H1 (cell line): ENCODE results near the gene OTC. TPM values are rescaled to one million over a fixed set of nuclear protein-coding genes. Genes with fewer than 3 reads are reported as not detected.

Source experiments
- CTCF ChIA-PET: fragments of 300-600 bp; sonication (Branson Sonifier 250); formaldehyde crosslinking; loops from one replicate; lab custom pipeline; 2021; ENCODE audit not compliant: partially characterized antibody; lab: Charles Lee
- POLR2A ChIA-PET: fragments of 300-600 bp; sonication (Branson Sonifier 250); formaldehyde crosslinking; loops from one replicate; lab custom pipeline; 2021; ENCODE audit warnings: inconsistent platforms; ENCODE audit not compliant: partially characterized antibody; lab: Charles Lee
- DNase-seq, 2 experiments: peaks; one replicate each; pipeline versions ENCODE4 v3.0.0 to v3.0.0-alpha.2; 2010 to 2022; ENCODE audit warnings: low spot score in 2 of 2, low read depth in 1 of 2, mixed read lengths in 1 of 2
- FAIRE-seq: peaks from 2 replicates; lab custom pipeline; 2011; peaks lifted over from hg19 to GRCh38; lab: Jason Lieb, UNC
- H2AFZ ChIP-seq: 2 replicates; pipeline ENCODE4 v1.8.1; 2012; ENCODE audit warnings: low read length, inconsistent platforms
- H2AK5ac ChIP-seq: 2 replicates; pipeline ENCODE4 v1.6.1; 2013; ENCODE audit warnings: low read depth, low read length
- H2BK120ac ChIP-seq: replicated peaks from 2 replicates; pipeline ENCODE3; 2013; ENCODE audit warnings: low read depth, low read length, inconsistent platforms
- H2BK12ac ChIP-seq: 2 replicates; pipeline ENCODE4 v1.6.1; 2013; ENCODE audit warnings: low read depth, low read length
- H2BK15ac ChIP-seq: 2 replicates; pipeline ENCODE4 v1.6.1; 2013; ENCODE audit warnings: low read length
- H2BK20ac ChIP-seq: 2 replicates; pipeline ENCODE4 v1.6.1; 2013; ENCODE audit warnings: low read length
- H2BK5ac ChIP-seq: 2 replicates; pipeline ENCODE4 v1.6.1; 2013; ENCODE audit warnings: low read depth, low read length
- H3K14ac ChIP-seq: 2 replicates; pipeline ENCODE4 v1.6.1; 2013; ENCODE audit warnings: inconsistent platforms; ENCODE audit not compliant: insufficient read length
- H3K18ac ChIP-seq: 2 replicates; pipeline ENCODE4 v1.6.1; 2013; ENCODE audit warnings: low read length; ENCODE audit errors: extremely low read depth
- H3K23ac ChIP-seq: 2 replicates; pipeline ENCODE4 v1.6.1; 2013; ENCODE audit warnings: inconsistent platforms; ENCODE audit not compliant: insufficient read length
- H3K23me2 ChIP-seq: 2 replicates; pipeline ENCODE4 v1.6.1; 2013; ENCODE audit warnings: low read depth, low read length
- H3K27ac ChIP-seq: 2 replicates; pipeline ENCODE4 v1.6.1; 2011; ENCODE audit warnings: low read depth, low read length, inconsistent platforms
- H3K27me3 ChIP-seq, 4 experiments: replicated peaks in 1 of 4; 1 replicate in 1 of 4; 2 replicates in 3 of 4; pipeline versions ENCODE4 v1.6.1 to v1.8.1; 2011 to 2013; ENCODE audit warnings: low read length in 3 of 4, mild to moderate bottlenecking in 3 of 4, inconsistent platforms in 2 of 4, mixed read lengths in 2 of 4, moderate library complexity in 1 of 4; ENCODE audit not compliant: control insufficient read depth in 3 of 4, insufficient read depth in 3 of 4; ENCODE audit errors: extremely low read depth in 1 of 4
- H3K36me3 ChIP-seq, 4 experiments: 2 replicates each; pipeline versions ENCODE4 v1.6.1 to v1.8.1; 2011 to 2013; ENCODE audit warnings: mild to moderate bottlenecking in 4 of 4, low read length in 3 of 4, moderate library complexity in 2 of 4, control low read depth in 1 of 4, inconsistent platforms in 1 of 4; ENCODE audit not compliant: insufficient read depth in 4 of 4, control insufficient read depth in 2 of 4
- H3K4ac ChIP-seq: replicated peaks from 2 replicates; pipeline ENCODE3; 2013; ENCODE audit warnings: low read length, low read depth, mixed read lengths, inconsistent platforms; ENCODE audit not compliant: insufficient read length
- H3K4me1 ChIP-seq, 4 experiments: replicated peaks in 1 of 4; 1 replicate in 1 of 4; 2 replicates in 3 of 4; pipeline versions ENCODE4 v1.6.1 to v1.8.1; 2011 to 2013; ENCODE audit warnings: low read length in 3 of 4, inconsistent platforms in 2 of 4, mixed read lengths in 1 of 4; ENCODE audit not compliant: insufficient read depth in 4 of 4, control insufficient read depth in 3 of 4
- H3K4me2 ChIP-seq, 2 experiments: 2 replicates each; pipeline versions ENCODE4 v1.6.1 to v1.8.1; 2011 to 2013; ENCODE audit warnings: low read depth in 2 of 2, low read length in 2 of 2, control low read depth in 1 of 2, inconsistent platforms in 1 of 2, mild to moderate bottlenecking in 1 of 2; ENCODE audit not compliant: insufficient read depth in 1 of 2
- H3K4me3 ChIP-seq, 4 experiments: fragments of 200-600, 300-600 bp in 1 of 4; sonication (generic), shearing (Covaris generic), sonication (Bioruptor Twin) in 1 of 4; 2 replicates each; pipeline versions ENCODE4 v1.5.1 to v1.8.1; 2011 to 2016; ENCODE audit warnings: low read length in 4 of 4, low read depth in 3 of 4, control low read depth in 2 of 4, inconsistent platforms in 2 of 4, mild to moderate bottlenecking in 2 of 4, mixed read lengths in 1 of 4, moderate library complexity in 1 of 4; ENCODE audit not compliant: insufficient read depth in 2 of 4; ENCODE audit errors: extremely low read depth in 1 of 4
- H3K56ac ChIP-seq: replicated peaks from 2 replicates; pipeline ENCODE3; 2013; ENCODE audit warnings: low read depth, mild to moderate bottlenecking, mixed read lengths, low read length, inconsistent platforms; ENCODE audit not compliant: insufficient read length
- H3K79me1 ChIP-seq: 2 replicates; pipeline ENCODE4 v1.6.1; 2013; ENCODE audit warnings: low read depth, low read length, control low read depth
- H3K79me2 ChIP-seq, 2 experiments: 2 replicates each; pipeline versions ENCODE4 v1.6.1 to v1.8.1; 2012 to 2013; ENCODE audit warnings: low read length in 2 of 2, mild to moderate bottlenecking in 2 of 2, inconsistent platforms in 1 of 2; ENCODE audit not compliant: insufficient read depth in 2 of 2, control insufficient read depth in 1 of 2
- H3K9ac ChIP-seq, 4 experiments: replicated peaks in 1 of 4; 1 replicate in 1 of 4; 2 replicates in 3 of 4; pipeline versions ENCODE4 v1.6.1 to v1.8.1; 2011 to 2013; ENCODE audit warnings: low read depth in 3 of 4, low read length in 3 of 4, control low read depth in 2 of 4, mild to moderate bottlenecking in 2 of 4, moderate library complexity in 2 of 4, inconsistent platforms in 1 of 4; ENCODE audit errors: extremely low read depth in 1 of 4
- H3K9me3 ChIP-seq, 2 experiments: 2 replicates each; pipeline versions ENCODE4 v1.6.1 to v1.8.1; 2012 to 2013; ENCODE audit warnings: mild to moderate bottlenecking in 2 of 2, moderate library complexity in 2 of 2, control low read depth in 1 of 2, inconsistent platforms in 1 of 2, low read depth in 1 of 2, low read length in 1 of 2, mixed read lengths in 1 of 2; ENCODE audit not compliant: insufficient read depth in 2 of 2
- H4K20me1 ChIP-seq, 2 experiments: replicated peaks in 1 of 2; 2 replicates each; pipeline versions ENCODE3 to v1.8.1; 2011 to 2013; ENCODE audit warnings: inconsistent platforms in 2 of 2, low read length in 2 of 2, mild to moderate bottlenecking in 1 of 2; ENCODE audit not compliant: insufficient read depth in 2 of 2, control insufficient read depth in 1 of 2
- H4K5ac ChIP-seq: 2 replicates; pipeline ENCODE4 v1.6.1; 2013; ENCODE audit warnings: low read length, low read depth, mixed read lengths, inconsistent platforms; ENCODE audit not compliant: insufficient read length
- H4K8ac ChIP-seq: 2 replicates; pipeline ENCODE4 v1.8.0; 2013; ENCODE audit warnings: mild to moderate bottlenecking, moderate library complexity, low read length, inconsistent platforms; ENCODE audit not compliant: insufficient read depth; ENCODE audit errors: extremely low read depth
- H4K91ac ChIP-seq: replicated peaks from 2 replicates; pipeline ENCODE3; 2013; ENCODE audit warnings: low read length, mixed read lengths, inconsistent platforms; ENCODE audit not compliant: insufficient read length
- POLR2AphosphoS5 ChIP-seq: IDR thresholded peaks from 2 replicates; pipeline ENCODE4 v1.6.1; 2011; ENCODE audit warnings: low read depth, low read length
- POU5F1 ChIP-seq: IDR thresholded peaks from 2 replicates; pipeline ENCODE4 v1.6.1; 2011; ENCODE audit warnings: low read depth, mild to moderate bottlenecking, low read length, moderate library complexity
- SIRT6 ChIP-seq: IDR thresholded peaks from one replicate; pipeline ENCODE4 v1.7.1; 2012; ENCODE audit warnings: low read length, inconsistent platforms
- TAF7 ChIP-seq: optimal IDR thresholded peaks from 2 replicates; pipeline ENCODE3; 2011; ENCODE audit warnings: low read depth, mild to moderate bottlenecking, inconsistent platforms, low read length, moderate library complexity, borderline replicate concordance
- WGBS, 2 experiments: shearing (Covaris generic) in 1 of 2; methylation state at CpG; one replicate each; pipeline versions ENCODE4 v1.1.6 to v1.1.7; 2013 to 2015; ENCODE audit warnings: low lambda C conversion rate in 2 of 2, mixed read lengths in 2 of 2, inconsistent platforms in 1 of 2, low coverage in 1 of 2, missing lambda C conversion rate in 1 of 2; ENCODE audit not compliant: insufficient replicate concordance in 2 of 2, insufficient coverage in 1 of 2, insufficient read length in 1 of 2; ENCODE audit errors: extremely low coverage in 1 of 2, missing lambda C conversion rate in 1 of 2; 5-methylcytosine and 5-hydroxymethylcytosine counted together
- polyA plus RNA-seq, 7 experiments: library from polyadenylated mRNA; depleted of rRNA in 3 of 7; stranded (reverse) in 5 of 7; unstranded in 2 of 7; fragments of >200 nt in 5 of 7; fragments of 200-250 nt in 2 of 7; gene quantifications; 1 replicate in 5 of 7; 2 replicates in 1 of 7; 4 replicates in 1 of 7; pipeline versions ENCODE4 v1.2.1 to v1.2.3, GENCODE V29; 2011 to 2013; ENCODE audit warnings: missing spikeins in 2 of 7, mixed read lengths in 2 of 7
- total RNA-seq: library from RNA; stranded (reverse); fragmentation: NEBNext Ultra II Directional; extraction: Animal tissue kit (Norgen Biotek cat#: 25700); gene quantifications from 2 replicates; pipeline ENCODE4 v1.2.1, GENCODE V29; 2021
- TF ChIP-seq, protein P1 (sequence below): IDR thresholded peaks from 2 replicates; pipeline ENCODE4 v1.6.1; 2011; ENCODE audit warnings: low read length, improper control_type of control experiment

Gene OTC
- total and polyA plus RNA-seq, 2 of the 8 experiments (the other 6 are each of a cell fraction or from before 2014, with no cell fraction given), result not detected

DNA sequence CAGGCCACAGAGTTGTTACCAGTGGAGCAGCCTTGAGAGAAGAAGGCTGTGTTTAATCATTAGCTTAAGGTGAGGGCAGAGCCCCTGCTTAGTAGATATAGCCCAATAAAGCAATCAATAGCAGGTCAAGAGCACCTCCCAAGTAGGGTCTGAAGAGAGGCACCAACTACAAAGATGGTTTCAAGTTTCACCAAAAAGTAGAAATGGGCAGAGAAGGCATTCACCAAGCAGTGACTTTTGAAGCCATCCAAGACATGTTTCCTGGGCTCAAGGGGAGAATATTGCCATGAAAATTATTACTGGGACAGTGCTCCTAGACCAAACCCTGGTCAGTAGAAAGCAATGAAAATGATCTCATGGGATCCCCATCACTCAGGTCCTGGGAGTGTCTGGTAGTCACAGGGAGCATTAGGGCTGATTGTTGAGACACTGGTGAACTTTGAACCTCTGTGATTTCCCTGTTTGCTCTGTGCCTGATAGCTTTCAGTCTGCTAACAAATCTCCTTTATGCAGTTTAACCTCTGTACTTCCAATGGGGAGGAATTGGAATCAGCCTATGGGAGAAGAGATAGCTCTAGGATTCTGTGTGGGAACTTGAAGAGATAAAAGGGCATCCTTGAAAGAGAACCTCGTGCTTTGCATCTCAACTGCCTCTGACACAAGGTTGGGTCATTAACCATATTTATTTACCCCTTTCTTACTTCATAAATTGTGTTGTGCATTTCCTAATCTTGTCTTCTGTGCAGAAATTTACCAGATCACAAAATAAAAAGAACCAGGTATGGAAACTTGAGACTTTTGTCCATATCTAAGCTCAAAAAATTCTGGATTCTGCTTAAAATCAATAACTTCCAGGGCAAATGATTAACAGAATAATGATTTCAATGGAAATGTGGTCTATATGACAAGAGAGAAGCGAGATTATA, 9.3 kb upstream of the OTC start:
- no peak overlapping the region for H3K56ac ChIP-seq
- TF ChIP-seq POLR2AphosphoS5, result no peak
- no peak for TF ChIP-seq POU5F1
- TF ChIP-seq SIRT6, result no peak
- TF ChIP-seq, protein P1, sequence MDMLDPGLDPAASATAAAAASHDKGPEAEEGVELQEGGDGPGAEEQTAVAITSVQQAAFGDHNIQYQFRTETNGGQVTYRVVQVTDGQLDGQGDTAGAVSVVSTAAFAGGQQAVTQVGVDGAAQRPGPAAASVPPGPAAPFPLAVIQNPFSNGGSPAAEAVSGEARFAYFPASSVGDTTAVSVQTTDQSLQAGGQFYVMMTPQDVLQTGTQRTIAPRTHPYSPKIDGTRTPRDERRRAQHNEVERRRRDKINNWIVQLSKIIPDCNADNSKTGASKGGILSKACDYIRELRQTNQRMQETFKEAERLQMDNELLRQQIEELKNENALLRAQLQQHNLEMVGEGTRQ, result no peak
- no peak for TF ChIP-seq TAF7
- TF ChIP-seq, all 59 proteins: peak for 0
- H2AFZ ChIP-seq, result no peak overlapping the region
- no peak overlapping the region for H3K27ac ChIP-seq
- H4K20me1 ChIP-seq, result no peaks in the 10 kb centered on the region
- H3K79me1 ChIP-seq, result no peaks in the 10 kb centered on the region
- no peaks in the 10 kb centered on the region for H3K36me3 ChIP-seq
- no peak overlapping the region for H3K4ac ChIP-seq
- DNase-seq, result no peak
- no peak overlapping the region for H4K91ac ChIP-seq
- H2BK20ac ChIP-seq, result no peak overlapping the region
- CTCF ChIA-PET, result no interaction called here
- no peak overlapping the region for H3K23ac ChIP-seq
- no peak overlapping the region for H3K9ac ChIP-seq
- FAIRE-seq, result no peak
- H4K5ac ChIP-seq, result no peak overlapping the region
- H3K23me2 ChIP-seq, result no peaks in the 10 kb centered on the region
- no peak overlapping the region for H2BK5ac ChIP-seq
- no peak overlapping the region for H3K4me3 ChIP-seq
- no peaks in the 10 kb centered on the region for H3K27me3 ChIP-seq
- no peak overlapping the region for H3K18ac ChIP-seq
- POLR2A ChIA-PET, result interaction anchor here (1.5 kb wide), 1 partner anchor 16 kb away, joined by 3 read pairs; the partner anchor contains the start of gene RPGR
- H3K4me1 ChIP-seq, result no peaks in the 10 kb centered on the region
- no peaks in the 10 kb centered on the region for H3K9me3 ChIP-seq
- 77% methylated on average over 2 of the region's 2 CpGs; no CpG with 5 or more reads in 1 of the 2 experiments for WGBS, 2 experiments
- no peak overlapping the region for H3K4me2 ChIP-seq
- no peak overlapping the region for H2BK12ac ChIP-seq
- no peaks in the 10 kb centered on the region for H3K79me2 ChIP-seq
- no peak overlapping the region for H2BK120ac ChIP-seq
- H4K8ac ChIP-seq, result no peak overlapping the region
- H2BK15ac ChIP-seq, result no peak overlapping the region
- H3K14ac ChIP-seq, result no peak overlapping the region
- no peak overlapping the region for H2AK5ac ChIP-seq
